Muscle of back (tissue), 11 donors: Measurements from ENCODE around the gene GDPGP1. TPM values are rescaled to one million over a fixed set of nuclear protein-coding genes. Genes with fewer than 3 reads are reported as not detected.

ENCODE experiments used
- DNase-seq, 3 donors: peaks; one replicate each; pipeline versions ENCODE4 v3.0.0 to v3.0.0-alpha.2; 2013
- polyA plus RNA-seq, 10 donors: library from polyadenylated mRNA; unstranded; fragments of 120-200 nt; gene quantifications; one replicate each; pipeline ENCODE4 v1.2.1, GENCODE V29; 2013; ENCODE audit not compliant: insufficient read length in 10 of 10

The GDPGP1 gene
- polyA plus RNA-seq, 10 donors, result 1.6 to 3.7 (median 2.5) TPM

- DNase-seq, result no peak
Measured at GRCh38 chr15:90203473-90203872, 30.5 kb upstream of the GDPGP1 start.

- no peak for DNase-seq
Measured at GRCh38 chr15:90203922-90204321, 30.1 kb upstream of the GDPGP1 start.

- DNase-seq, result no peak
Measured at GRCh38 chr15:90205050-90205848, 28.8 kb upstream of the GDPGP1 start.

- DNase-seq, result no peak
Measured at GRCh38 chr15:90205886-90206285, 28.1 kb upstream of the GDPGP1 start.

- DNase-seq, result no peak
Measured at GRCh38 chr15:90207252-90207651, 26.8 kb upstream of the GDPGP1 start.

GRCh38 chr15:90208356-90208755 is 25.7 kb upstream of the GDPGP1 start:
- no peak for DNase-seq

DNA sequence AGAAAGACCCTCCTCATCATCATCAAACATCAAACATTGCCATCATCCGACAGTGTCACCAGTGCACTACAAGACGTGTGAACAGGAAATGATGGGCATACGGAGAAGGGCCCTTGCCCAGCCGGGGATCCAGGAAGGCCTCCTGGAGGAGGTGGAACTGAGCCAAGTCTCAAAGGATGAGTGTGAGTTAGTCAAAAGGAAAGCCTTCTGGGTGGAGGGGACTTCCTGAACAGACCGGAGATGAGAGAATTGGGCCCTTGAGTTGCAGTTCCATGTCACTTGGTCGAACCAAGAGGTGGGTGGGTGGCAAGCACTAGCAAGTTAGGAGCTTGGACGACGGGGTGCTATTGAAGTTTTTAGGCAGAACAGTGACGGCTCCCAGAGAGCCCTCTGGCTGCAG is 24.4 kb upstream of the GDPGP1 start:
- no peak for DNase-seq

GRCh38 chr15:90210593-90210992 is 23.4 kb upstream of the GDPGP1 start:
- no peak for DNase-seq

DNA sequence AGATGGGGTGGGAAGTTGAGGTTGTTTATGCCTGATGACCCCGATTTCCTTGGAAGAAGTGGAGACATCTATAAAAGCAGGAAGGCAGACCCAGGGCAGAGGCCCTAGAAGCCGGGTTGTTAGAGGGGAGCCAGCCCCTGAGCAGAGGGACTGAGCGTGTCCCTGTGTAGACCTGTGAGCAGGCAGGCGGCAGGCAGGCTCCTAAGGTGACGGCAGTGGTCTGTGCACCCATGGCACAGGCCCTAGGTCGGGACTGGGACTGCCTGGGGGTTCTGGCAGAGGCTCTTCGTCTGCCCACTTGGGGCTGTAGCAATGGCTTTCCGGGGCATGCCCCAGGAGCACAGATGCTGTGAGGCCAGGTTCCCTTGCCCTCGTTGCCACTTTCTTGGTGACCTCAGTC is 23.0 kb upstream of the GDPGP1 start:
- no peak for DNase-seq

DNA sequence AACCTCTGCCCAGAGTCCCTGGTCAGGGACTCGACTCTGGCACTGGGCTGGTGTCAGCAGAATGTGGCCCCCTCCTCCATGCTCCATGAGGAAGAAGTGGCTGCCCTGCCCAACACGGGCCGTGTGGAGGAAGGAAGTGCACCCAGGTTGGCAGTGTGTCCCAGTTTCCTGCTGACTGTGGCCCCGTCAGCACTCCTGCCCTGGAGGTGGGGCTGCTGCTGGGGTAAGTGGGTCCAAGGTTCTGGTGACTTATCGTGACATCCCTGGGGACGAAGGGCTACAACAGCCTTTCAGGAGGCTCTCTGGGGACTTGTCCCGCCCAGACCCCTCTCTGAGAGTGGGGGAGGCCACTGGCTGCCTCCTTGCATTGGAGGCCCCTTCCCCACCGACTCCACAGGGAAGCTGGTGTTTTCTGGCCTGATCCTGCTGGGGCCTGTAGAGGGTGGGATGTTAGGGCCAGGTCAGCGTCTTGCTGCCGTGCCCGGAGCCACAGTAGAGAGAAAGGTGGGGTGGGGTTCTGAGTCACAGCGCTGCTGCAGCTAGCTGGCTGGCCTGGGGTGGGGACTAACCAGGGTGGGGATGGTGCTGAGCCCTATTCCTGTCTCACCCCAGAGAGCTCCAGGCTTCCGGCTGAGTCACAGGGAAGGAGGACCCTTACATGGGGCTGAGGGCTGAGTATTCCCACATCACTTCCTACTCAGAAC is 22.4 kb upstream of the GDPGP1 start:
- DNase-seq, result no peak

- no peak for DNase-seq
Measured at GRCh38 chr15:90212221-90213098, 21.5 kb upstream of the GDPGP1 start.

- DNase-seq, result no peak
Measured at GRCh38 chr15:90213122-90213817, 20.7 kb upstream of the GDPGP1 start.

GRCh38 chr15:90213818-90214204 is 20.2 kb upstream of the GDPGP1 start:
- DNase-seq, result no peak

GRCh38 chr15:90214553-90215196 is 19.3 kb upstream of the GDPGP1 start:
- DNase-seq, result no peak

DNA sequence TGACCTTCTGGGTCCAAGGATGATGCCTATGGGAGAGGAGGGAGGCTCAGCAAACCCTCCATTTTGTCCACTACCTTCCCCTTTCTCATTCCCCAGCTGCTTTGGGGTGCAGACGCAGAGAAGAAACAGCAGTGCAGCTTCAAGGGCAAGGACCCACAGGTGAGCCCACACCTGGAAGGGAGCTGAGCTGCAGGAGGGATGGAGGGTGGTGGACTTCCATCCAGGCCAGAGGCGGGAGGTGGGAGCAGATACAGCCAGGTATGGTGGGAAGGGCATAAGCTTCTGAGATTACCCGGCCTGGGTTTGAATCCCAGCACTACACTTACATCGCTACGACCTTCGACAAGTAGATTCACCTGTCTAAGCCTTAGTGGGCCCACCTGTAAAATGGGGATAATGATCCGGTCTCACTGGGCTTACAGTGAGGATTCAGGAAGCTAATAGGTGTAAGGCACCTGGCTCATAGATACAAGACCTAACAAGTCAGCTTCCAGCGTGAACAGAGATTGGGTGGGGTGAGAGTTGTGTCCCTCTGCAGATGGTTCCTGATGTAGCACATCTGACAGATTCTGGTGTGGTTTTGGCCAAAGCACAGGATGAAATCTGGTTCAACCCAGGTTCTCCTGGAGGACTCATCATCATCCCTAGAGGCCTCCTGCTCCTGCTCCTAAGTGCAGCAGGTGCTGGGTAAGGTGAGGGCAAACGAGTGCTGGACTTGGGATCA is 16.2 kb upstream of the GDPGP1 start:
- no peak for DNase-seq

- no peak for DNase-seq
Measured at GRCh38 chr15:90219421-90220141, 14.4 kb upstream of the GDPGP1 start.

DNA sequence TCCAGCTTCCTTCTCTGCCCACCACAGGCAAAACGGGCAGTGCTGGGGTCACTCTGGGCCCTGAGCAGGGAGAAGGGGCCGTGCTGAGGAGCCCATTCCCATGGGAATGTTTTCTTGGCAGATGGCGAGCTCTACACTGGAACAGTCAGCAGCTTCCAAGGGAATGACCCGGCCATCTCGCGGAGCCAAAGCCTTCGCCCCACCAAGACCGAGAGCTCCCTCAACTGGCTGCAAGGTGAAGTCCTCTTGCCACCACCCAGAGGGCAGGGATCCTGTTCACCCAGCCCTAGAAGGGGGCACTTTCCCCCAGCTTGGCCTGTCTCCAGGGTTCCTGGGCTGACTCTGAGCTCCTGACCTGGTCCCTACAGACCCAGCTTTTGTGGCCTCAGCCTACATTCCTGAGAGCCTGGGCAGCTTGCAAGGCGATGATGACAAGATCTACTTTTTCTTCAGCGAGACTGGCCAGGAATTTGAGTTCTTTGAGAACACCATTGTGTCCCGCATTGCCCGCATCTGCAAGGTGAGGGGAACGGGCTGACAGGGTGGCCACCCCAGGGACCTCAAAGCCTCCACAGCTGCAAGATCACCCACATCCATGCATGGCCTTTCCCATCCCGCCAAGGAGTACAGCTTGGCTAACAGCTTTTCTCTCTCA is 12.6 kb upstream of the GDPGP1 start:
- peak; percentile 56 to 76 (median 64) for DNase-seq

- no peak for DNase-seq
Measured at GRCh38 chr15:90222547-90222946, 11.5 kb upstream of the GDPGP1 start.

DNA sequence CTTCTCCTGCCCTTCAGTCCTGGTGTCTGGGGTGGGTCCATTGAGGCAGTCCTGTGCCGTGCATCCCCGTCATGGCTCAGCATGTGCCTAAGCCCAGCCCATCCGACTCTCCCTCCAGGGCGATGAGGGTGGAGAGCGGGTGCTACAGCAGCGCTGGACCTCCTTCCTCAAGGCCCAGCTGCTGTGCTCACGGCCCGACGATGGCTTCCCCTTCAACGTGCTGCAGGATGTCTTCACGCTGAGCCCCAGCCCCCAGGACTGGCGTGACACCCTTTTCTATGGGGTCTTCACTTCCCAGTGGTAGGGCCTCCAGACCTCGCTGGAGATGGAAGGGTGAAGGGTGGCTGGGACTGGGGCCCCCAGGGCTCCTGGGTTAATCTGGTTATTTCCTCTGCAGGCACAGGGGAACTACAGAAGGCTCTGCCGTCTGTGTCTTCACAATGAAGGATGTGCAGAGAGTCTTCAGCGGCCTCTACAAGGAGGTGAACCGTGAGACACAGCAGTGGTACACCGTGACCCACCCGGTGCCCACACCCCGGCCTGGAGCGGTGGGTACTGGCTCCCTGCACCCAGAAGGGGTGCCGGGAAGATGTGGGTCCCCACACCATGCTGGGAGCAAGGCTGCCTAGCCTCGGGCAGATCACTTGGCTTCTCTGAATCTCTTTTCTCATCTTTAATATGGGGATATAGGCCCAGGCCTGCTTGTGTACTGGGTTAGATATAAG is 10.4 kb upstream of the GDPGP1 start:
- DNase-seq, result no peak
